ENCODE data around the gene SULT2B1. TPM values are rescaled to one million over a fixed set of nuclear protein-coding genes. Genes with fewer than 3 reads are reported as not detected.

Gene SULT2B1
- polyA plus RNA-seq, 1 donor from 2014 or later, result not detected

DNA sequence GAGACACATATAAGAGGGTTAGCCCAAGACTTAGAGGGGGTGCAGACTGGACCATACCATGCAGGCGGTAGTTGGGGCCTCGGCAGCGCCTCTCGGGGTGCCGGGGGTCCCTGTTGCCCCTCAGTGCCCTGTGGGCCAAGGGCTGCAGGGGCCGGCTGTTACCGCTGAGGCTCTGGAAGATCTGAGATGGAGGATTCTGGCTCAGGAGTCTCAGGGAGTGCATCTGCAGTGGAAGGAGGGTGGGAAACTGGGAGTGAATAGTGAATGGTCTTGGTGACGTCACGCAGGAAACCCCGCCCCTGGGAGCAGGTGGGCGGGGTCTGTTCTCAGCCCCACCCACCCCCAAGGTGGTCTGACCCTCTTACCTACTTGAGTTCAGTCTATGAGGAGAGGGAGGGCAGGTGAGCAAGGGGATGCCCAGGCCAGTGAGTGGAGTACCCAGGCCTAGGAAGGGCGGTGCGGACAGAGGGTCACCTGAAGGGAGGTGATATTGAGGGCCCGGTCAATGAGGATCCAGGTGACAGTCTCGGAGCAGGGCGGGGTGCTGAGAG lies 86.9 kb downstream of the SULT2B1 start:
- no peak overlapping the region for H2AFZ ChIP-seq (ENCODE audit: low read depth, low read length)
- peak overlapping the region; percentile 86 for H3K4me2 ChIP-seq (ENCODE audit: low read length)

DNA sequence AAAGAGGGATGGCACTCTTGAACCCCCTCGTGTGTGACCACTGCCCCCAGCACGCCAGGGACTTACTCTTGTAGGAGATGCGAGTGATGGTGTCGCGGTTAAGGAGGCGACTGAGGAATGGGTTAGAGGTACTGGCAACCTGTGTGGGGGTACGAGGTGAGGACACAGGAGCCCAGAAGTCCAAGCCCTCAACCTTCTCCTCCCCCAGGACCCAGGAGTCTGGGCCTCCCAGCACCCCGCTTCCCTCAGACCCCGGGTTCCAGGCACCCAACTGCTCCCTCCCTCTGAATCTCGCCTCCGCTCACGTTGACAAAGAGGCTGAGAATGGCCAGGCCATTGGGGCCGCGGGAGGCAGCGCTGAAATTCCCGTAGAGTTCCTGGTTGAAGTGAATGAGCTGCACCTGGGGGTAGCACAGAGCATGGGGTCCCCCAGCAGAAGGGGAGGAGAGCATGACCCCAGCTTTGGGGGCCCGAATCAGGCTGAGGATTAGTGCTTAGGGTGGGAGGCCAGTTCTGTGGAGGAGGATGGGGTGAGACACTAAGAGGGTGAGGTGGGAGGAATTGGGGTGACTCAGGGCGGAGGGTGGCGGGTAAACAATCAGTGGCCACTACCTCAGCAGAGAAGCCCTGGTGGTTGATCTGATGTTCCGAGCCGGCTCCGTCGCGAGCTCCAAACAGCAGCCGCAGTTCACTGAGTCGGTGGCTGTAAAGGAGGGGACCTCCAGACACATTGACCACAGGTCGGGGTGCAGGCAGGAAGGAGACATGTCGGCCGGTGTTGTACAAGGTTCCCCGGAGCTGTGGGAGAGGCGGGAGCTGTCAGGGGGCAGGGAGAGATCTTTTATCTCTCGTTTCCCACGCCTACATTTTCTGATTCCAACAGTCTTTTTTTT lies 87.8 kb downstream of the SULT2B1 start:
- Histone ChIP-seq H3K4me2 (ENCODE audit: low read length) (no peak overlapping the region), H3K36me3 (ENCODE audit: insufficient read depth, low read length) (no peaks in the 10 kb centered on the region), H3F3A (ENCODE audit: insufficient read depth, low read length, poor library complexity, severe bottlenecking) (peaks cover 8% of the 10 kb centered on the region), H4K20me1 (ENCODE audit: insufficient read depth) (no peaks in the 10 kb centered on the region), H3K27ac (ENCODE audit: low read length) (no peak overlapping the region), H3K9ac (ENCODE audit: low read length) (no peak overlapping the region), H3K9me3 (ENCODE audit: low read length) (no peaks in the 10 kb centered on the region), H2AFZ (ENCODE audit: low read depth, low read length) (no peak overlapping the region), H3K4me3 (ENCODE audit: low read length) (no peak overlapping the region), H3K27me3 (ENCODE audit: insufficient read depth, low read depth, low read length) (no peaks in the 10 kb centered on the region), H3K9me2 (ENCODE audit: insufficient read depth, low read length) (no peaks in the 10 kb centered on the region), H3K79me2 (replicated peaks; ENCODE audit: insufficient read depth, low read length) (no peaks in the 10 kb centered on the region)
- TF ChIP-seq TAF1 (IDR thresholded peaks at IDR 0.05; ENCODE audit: low read depth), result no peak

More for the DNA sequence above, 86.9 kb downstream of the SULT2B1 start:
- peak overlapping the region; percentile 74 for H3K9ac ChIP-seq (ENCODE audit: low read length)
- H3K79me2 ChIP-seq (replicated peaks; ENCODE audit: insufficient read depth, low read length), result no peaks in the 10 kb centered on the region
- no peaks in the 10 kb centered on the region for H3K36me3 ChIP-seq (ENCODE audit: insufficient read depth, low read length)
- no peaks in the 10 kb centered on the region for H3K9me3 ChIP-seq (ENCODE audit: low read length)
- H3K27me3 ChIP-seq (ENCODE audit: insufficient read depth, low read depth, low read length), result no peaks in the 10 kb centered on the region
- H3K27ac ChIP-seq (ENCODE audit: low read length), result peak overlapping the region; percentile 83
- H3K4me3 ChIP-seq (ENCODE audit: low read length), result peak overlapping the region; percentile 66
- no peaks in the 10 kb centered on the region for H3K9me2 ChIP-seq (ENCODE audit: insufficient read depth, low read length)
- no peak for TF ChIP-seq RAD21 (conservative IDR thresholded peaks at IDR 0.05)
- TF ChIP-seq TAF1 (IDR thresholded peaks at IDR 0.05; ENCODE audit: low read depth), result no peak
- TF ChIP-seq, protein P1, sequence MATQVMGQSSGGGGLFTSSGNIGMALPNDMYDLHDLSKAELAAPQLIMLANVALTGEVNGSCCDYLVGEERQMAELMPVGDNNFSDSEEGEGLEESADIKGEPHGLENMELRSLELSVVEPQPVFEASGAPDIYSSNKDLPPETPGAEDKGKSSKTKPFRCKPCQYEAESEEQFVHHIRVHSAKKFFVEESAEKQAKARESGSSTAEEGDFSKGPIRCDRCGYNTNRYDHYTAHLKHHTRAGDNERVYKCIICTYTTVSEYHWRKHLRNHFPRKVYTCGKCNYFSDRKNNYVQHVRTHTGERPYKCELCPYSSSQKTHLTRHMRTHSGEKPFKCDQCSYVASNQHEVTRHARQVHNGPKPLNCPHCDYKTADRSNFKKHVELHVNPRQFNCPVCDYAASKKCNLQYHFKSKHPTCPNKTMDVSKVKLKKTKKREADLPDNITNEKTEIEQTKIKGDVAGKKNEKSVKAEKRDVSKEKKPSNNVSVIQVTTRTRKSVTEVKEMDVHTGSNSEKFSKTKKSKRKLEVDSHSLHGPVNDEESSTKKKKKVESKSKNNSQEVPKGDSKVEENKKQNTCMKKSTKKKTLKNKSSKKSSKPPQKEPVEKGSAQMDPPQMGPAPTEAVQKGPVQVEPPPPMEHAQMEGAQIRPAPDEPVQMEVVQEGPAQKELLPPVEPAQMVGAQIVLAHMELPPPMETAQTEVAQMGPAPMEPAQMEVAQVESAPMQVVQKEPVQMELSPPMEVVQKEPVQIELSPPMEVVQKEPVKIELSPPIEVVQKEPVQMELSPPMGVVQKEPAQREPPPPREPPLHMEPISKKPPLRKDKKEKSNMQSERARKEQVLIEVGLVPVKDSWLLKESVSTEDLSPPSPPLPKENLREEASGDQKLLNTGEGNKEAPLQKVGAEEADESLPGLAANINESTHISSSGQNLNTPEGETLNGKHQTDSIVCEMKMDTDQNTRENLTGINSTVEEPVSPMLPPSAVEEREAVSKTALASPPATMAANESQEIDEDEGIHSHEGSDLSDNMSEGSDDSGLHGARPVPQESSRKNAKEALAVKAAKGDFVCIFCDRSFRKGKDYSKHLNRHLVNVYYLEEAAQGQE (IDR thresholded peaks at IDR 0.05; ENCODE audit: borderline replicate concordance), result no peak
- no peak for TF ChIP-seq SMC3 (conservative IDR thresholded peaks at IDR 0.05; ENCODE audit: poor library complexity)
- no peak for TF ChIP-seq EP300 (conservative IDR thresholded peaks at IDR 0.05; ENCODE audit: poor library complexity, severe bottlenecking)
- no peak for TF ChIP-seq MXI1 (conservative IDR thresholded peaks at IDR 0.05; ENCODE audit: poor library complexity, severe bottlenecking)
- TF ChIP-seq EZH2 (IDR thresholded peaks at IDR 0.05; ENCODE audit: borderline replicate concordance, insufficient read depth, low read length, poor library complexity, severe bottlenecking), result no peak
- no peak for TF ChIP-seq POLR2AphosphoS5 (IDR thresholded peaks at IDR 0.05)
- TF ChIP-seq, protein P2, sequence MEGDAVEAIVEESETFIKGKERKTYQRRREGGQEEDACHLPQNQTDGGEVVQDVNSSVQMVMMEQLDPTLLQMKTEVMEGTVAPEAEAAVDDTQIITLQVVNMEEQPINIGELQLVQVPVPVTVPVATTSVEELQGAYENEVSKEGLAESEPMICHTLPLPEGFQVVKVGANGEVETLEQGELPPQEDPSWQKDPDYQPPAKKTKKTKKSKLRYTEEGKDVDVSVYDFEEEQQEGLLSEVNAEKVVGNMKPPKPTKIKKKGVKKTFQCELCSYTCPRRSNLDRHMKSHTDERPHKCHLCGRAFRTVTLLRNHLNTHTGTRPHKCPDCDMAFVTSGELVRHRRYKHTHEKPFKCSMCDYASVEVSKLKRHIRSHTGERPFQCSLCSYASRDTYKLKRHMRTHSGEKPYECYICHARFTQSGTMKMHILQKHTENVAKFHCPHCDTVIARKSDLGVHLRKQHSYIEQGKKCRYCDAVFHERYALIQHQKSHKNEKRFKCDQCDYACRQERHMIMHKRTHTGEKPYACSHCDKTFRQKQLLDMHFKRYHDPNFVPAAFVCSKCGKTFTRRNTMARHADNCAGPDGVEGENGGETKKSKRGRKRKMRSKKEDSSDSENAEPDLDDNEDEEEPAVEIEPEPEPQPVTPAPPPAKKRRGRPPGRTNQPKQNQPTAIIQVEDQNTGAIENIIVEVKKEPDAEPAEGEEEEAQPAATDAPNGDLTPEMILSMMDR (IDR thresholded peaks at IDR 0.05; ENCODE audit: poor library complexity, severe bottlenecking), result no peak
- H4K20me1 ChIP-seq (ENCODE audit: insufficient read depth), result no peaks in the 10 kb centered on the region
- H3F3A ChIP-seq (ENCODE audit: insufficient read depth, low read length, poor library complexity, severe bottlenecking), result peaks cover 8% of the 10 kb centered on the region

Measured in neural cell (in vitro differentiated cells).